HepG2 (cell line): Measurements from ENCODE around the gene TPI1. TPM values are rescaled to one million over a fixed set of nuclear protein-coding genes. Genes with fewer than 3 reads are reported as not detected.
A peak's percentile ranks its signal among the peaks of the same experiment; 100 is the strongest.

ENCODE experiments used
- BRD4 ChIP-seq: sonication (generic); formaldehyde crosslinking; IDR thresholded peaks from 2 replicates; pipeline ENCODE4 v1.4.0; 2020; ENCODE audit warnings: missing genetic modification reagents
- CBX2 ChIP-seq, 2 experiments: fragments of 200-600 bp in 1 of 2; sonication (generic); formaldehyde crosslinking in 1 of 2; IDR thresholded peaks; 2 replicates each; pipeline versions ENCODE4 v1.7.0 to v1.8.1; 2018 to 2022; ENCODE audit warnings: low read depth in 2 of 2, low read length in 1 of 2, mild to moderate bottlenecking in 1 of 2, missing genetic modification reagents in 1 of 2
- DPF2 ChIP-seq: sonication (generic); formaldehyde crosslinking; IDR thresholded peaks from 2 replicates; pipeline ENCODE4 v1.4.0; 2020; ENCODE audit warnings: mild to moderate bottlenecking, low read depth, missing genetic modification reagents, borderline replicate concordance
- EED ChIP-seq: sonication (generic); formaldehyde crosslinking; IDR thresholded peaks from 2 replicates; pipeline ENCODE4 v1.5.0; 2020; ENCODE audit warnings: mild to moderate bottlenecking, missing genetic modification reagents
- NFYB ChIP-seq: sonication (generic); formaldehyde crosslinking; IDR thresholded peaks from 2 replicates; pipeline ENCODE4 v1.4.0; 2020; ENCODE audit warnings: missing genetic modification reagents
- PRDM4 ChIP-seq: sonication (generic); formaldehyde crosslinking; IDR thresholded peaks from 2 replicates; pipeline ENCODE4 v1.9.0; 2021; ENCODE audit warnings: missing genetic modification reagents, borderline replicate concordance
- SAP130 ChIP-seq: IDR thresholded peaks from 2 replicates; pipeline ENCODE4 v1.6.1; 2016; ENCODE audit warnings: low read depth
- SMARCC2 ChIP-seq: fragments of 450-650 bp; IDR thresholded peaks from 2 replicates; pipeline ENCODE4 v1.6.1; 2017; ENCODE audit warnings: antibody characterized with exemption, mild to moderate bottlenecking
- ZBTB40 ChIP-seq, 2 experiments: fragments of 450-650 bp in 1 of 2; sonication (generic) in 1 of 2; formaldehyde crosslinking in 1 of 2; IDR thresholded peaks; 2 replicates each; pipeline versions ENCODE4 v1.6.1 to v1.8.0; 2016 to 2022; ENCODE audit warnings: antibody characterized with exemption in 1 of 2, mild to moderate bottlenecking in 1 of 2, missing genetic modification reagents in 1 of 2
- ZNF792 ChIP-seq: IDR thresholded peaks from 2 replicates; pipeline ENCODE4 v1.6.1; 2016
- polyA plus RNA-seq, 8 experiments: library from polyadenylated mRNA; depleted of rRNA in 3 of 8; stranded (reverse) in 7 of 8; unstranded in 1 of 8; fragments of >200 nt; fragmentation: Illumina TruSeq in 4 of 8; extraction: Trizol in 4 of 8; gene quantifications; 2 replicates each; pipeline versions ENCODE4 v1.2.1 to v1.2.3, GENCODE V29; 2011 to 2016; ENCODE audit warnings: low read depth in 4 of 8, missing spikeins in 1 of 8, mixed read lengths in 1 of 8; ENCODE audit not compliant: insufficient read depth in 1 of 8
- total RNA-seq, 5 experiments: library from RNA; depleted of rRNA; stranded (reverse); fragments of >200 nt; fragmentation: Illumina TruSeq; extraction: Trizol; gene quantifications; 2 replicates each; pipeline ENCODE4 v1.2.3, GENCODE V29; 2016; ENCODE audit warnings: low read depth in 1 of 5
- TF ChIP-seq, protein P1 (sequence below): sonication (generic); formaldehyde crosslinking; IDR thresholded peaks from 2 replicates; pipeline ENCODE4 v1.5.1; 2020; ENCODE audit warnings: missing genetic modification reagents, mild to moderate bottlenecking, borderline replicate concordance
- TF ChIP-seq, protein P2 (sequence below): sonication (generic); formaldehyde crosslinking; IDR thresholded peaks from 2 replicates; pipeline ENCODE4 v1.4.0; 2020; ENCODE audit warnings: missing genetic modification reagents

The TPI1 gene
- total and polyA plus RNA-seq, 2 of the 13 experiments (the other 11 are each of a cell fraction or from before 2014, with no cell fraction given) = 945 to 2,535 TPM

GRCh38 chr12:6866920-6867412, 365 bp upstream of the TPI1 start (continued):
- TF ChIP-seq CBX2 (IDR thresholded peaks at IDR 0.05; ENCODE audit: low read depth, low read length) (no peak), CBX2 (CRISPR knock-in tag; IDR thresholded peaks at IDR 0.05; ENCODE audit: low read depth) (no peak), NFYB (CRISPR knock-in tag) (peak; percentile 9; the same call in 1 of the 2 replicates), SAP130 (CRISPR knock-in tag) (no peak), PRDM4 (CRISPR knock-in tag) (no peak), ZBTB40 (IDR thresholded peaks at IDR 0.05) (no peak), ZBTB40 (CRISPR knock-in tag; IDR thresholded peaks at IDR 0.05) (no peak; the same call in 1 of the 2 replicates), EED (no peak), ZNF792 (no peak), DPF2 (no peak), BRD4 (CRISPR knock-in tag) (no peak), SMARCC2 (no peak)
- TF ChIP-seq, protein P1, sequence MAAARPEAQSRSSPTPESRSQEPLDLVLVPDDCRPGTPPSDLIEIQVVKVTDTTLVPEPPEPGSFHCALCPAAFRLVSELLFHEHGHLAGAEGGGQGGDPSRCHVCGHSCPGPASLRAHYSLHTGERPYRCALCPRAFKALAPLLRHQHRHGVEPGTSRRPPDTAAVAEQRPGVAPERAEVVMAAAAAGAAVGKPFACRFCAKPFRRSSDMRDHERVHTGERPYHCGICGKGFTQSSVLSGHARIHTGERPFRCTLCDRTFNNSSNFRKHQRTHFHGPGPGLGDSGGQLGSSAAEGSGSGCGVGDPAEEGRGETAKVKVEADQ (CRISPR knock-in tag) = 0 out of 2 replicates have a peak, but pooled peaks have one; percentile 5
- TF ChIP-seq, protein P2, sequence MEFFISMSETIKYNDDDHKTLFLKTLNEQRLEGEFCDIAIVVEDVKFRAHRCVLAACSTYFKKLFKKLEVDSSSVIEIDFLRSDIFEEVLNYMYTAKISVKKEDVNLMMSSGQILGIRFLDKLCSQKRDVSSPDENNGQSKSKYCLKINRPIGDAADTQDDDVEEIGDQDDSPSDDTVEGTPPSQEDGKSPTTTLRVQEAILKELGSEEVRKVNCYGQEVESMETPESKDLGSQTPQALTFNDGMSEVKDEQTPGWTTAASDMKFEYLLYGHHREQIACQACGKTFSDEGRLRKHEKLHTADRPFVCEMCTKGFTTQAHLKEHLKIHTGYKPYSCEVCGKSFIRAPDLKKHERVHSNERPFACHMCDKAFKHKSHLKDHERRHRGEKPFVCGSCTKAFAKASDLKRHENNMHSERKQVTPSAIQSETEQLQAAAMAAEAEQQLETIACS (CRISPR knock-in tag) = no peak
